Left kidney (tissue), 2 donors: ENCODE measurements around the gene FLNB. TPM values are rescaled to one million over a fixed set of nuclear protein-coding genes. Genes with fewer than 3 reads are reported as not detected.

ENCODE experiments used
- DNase-seq: peaks from one replicate; pipeline ENCODE4 v3.0.0-alpha.2; 2013
- polyA plus RNA-seq: library from polyadenylated mRNA; unstranded; fragments of 120-200 nt; gene quantifications from one replicate; pipeline ENCODE4 v1.2.1, GENCODE V29; 2013; ENCODE audit not compliant: insufficient read length

FLNB gene
- polyA plus RNA-seq, 1 donor, result 176 TPM

GRCh38 chr3:58164199-58164879 is 156.1 kb downstream of the FLNB start:
- DNase-seq, result no peak

- no peak for DNase-seq
These were observed 156.9 kb downstream of the FLNB start for GRCh38 chr3:58164906-58165821.

- no peak for DNase-seq
These were observed 159.5 kb downstream of the FLNB start for GRCh38 chr3:58167431-58168351.

- no peak for DNase-seq
These were observed 160.3 kb downstream of the FLNB start for GRCh38 chr3:58168498-58168897.

- no peak for DNase-seq
These were observed 161.1 kb downstream of the FLNB start for GRCh38 chr3:58169371-58169770.

GRCh38 chr3:58170376-58170775 is 162.2 kb downstream of the FLNB start:
- DNase-seq, result no peak

GRCh38 chr3:58171126-58171525 is 162.9 kb downstream of the FLNB start:
- DNase-seq, result no peak

GRCh38 chr3:58173029-58173668 is 164.9 kb downstream of the FLNB start:
- no peak for DNase-seq

- no peak for DNase-seq
These were observed 165.6 kb downstream of the FLNB start for GRCh38 chr3:58173669-58174398.

- DNase-seq, result no peak
These were observed 166.9 kb downstream of the FLNB start for GRCh38 chr3:58175187-58175436.

- no peak for DNase-seq
These were observed 167.4 kb downstream of the FLNB start for GRCh38 chr3:58175437-58176184.

GRCh38 chr3:58176185-58176530 is 167.9 kb downstream of the FLNB start:
- DNase-seq, result no peak

GRCh38 chr3:58176827-58177489 is 168.7 kb downstream of the FLNB start:
- no peak for DNase-seq

- peak; percentile 82 for DNase-seq
These were observed 169.7 kb downstream of the FLNB start for GRCh38 chr3:58177747-58178527.

- DNase-seq, result no peak
These were observed 170.5 kb downstream of the FLNB start for GRCh38 chr3:58178528-58179234.

- no peak for DNase-seq
These were observed 171.2 kb downstream of the FLNB start for GRCh38 chr3:58179235-58180098.

- no peak for DNase-seq
These were observed 172.1 kb downstream of the FLNB start for GRCh38 chr3:58180099-58180880.
